ENCODE measurements around the gene CATSPER3.

- no peak for TF ChIP-seq POLR2A (IDR thresholded peaks at IDR 0.05; ENCODE audit: low read depth, low read length)
- no peak for TF ChIP-seq POLR2AphosphoS5 (IDR thresholded peaks at IDR 0.05; ENCODE audit: low read depth, low read length)
These were observed 4.6 kb upstream of the CATSPER3 start for GRCh38 chr5:134963098-134963497.

Data from GM12892 (cell line).